IPS-18c (cell line): Measurements from ENCODE around the gene TMC1.
"Not testable (repeated sequence)": the region's sequence is repeated elsewhere in the genome, so short reads cannot be mapped to it uniquely, and the experiment has no call there.

Experiments used
- H3K4me3 ChIP-seq: 2 replicates; pipeline ENCODE4 v1.7.0; 2013; ENCODE audit warnings: low read depth, mild to moderate bottlenecking, low read length, moderate library complexity; ENCODE audit not compliant: insufficient read depth
- H3K9me3 ChIP-seq: one replicate; pipeline ENCODE4 v1.6.1; 2013; ENCODE audit warnings: mild to moderate bottlenecking, low read length, moderate library complexity; ENCODE audit not compliant: control insufficient read depth, insufficient read depth

Gene TMC1

DNA sequence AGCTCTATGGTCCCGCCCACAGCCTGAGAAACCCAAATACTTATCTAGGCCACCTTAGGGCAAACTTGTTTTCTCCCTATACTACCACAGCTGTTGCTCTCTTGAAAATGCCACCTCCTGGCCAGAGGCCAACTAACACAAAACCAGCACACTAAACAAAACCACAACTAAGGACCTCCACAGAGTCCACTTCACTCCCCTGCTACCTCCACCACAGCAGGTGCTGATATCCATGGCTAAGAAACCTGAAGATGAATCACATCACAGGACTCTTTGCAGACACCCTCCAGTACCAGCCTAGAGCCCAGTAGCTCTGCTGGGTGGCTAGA, 323.0 kb downstream of the TMC1 start:
- no peak overlapping the region for H3K4me3 ChIP-seq

DNA sequence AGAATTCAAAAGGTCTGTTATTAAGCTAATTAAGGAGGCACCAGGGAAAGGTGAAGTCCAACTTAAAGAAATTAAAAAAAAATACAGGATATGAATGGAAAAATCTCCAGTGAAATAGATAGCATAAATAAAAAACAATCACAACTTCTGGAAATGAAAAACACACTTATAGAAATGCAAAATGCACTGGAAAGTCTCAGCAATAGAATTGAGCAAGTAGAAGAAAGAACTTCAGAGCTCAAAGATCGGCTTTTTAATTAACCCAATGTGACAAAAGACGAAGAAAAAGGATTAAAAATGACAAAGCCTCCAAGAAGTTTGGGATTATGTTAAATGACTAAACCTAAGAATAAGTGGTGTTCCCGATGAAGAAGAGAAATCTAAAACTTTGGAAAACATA, 323.6 kb downstream of the TMC1 start:
- not testable (repeated sequence) for H3K9me3 ChIP-seq, H3K4me3 ChIP-seq

More for the DNA sequence above, 323.0 kb downstream of the TMC1 start:
- H3K9me3 ChIP-seq: peaks cover 2% of the 10 kb centered on the region

DNA sequence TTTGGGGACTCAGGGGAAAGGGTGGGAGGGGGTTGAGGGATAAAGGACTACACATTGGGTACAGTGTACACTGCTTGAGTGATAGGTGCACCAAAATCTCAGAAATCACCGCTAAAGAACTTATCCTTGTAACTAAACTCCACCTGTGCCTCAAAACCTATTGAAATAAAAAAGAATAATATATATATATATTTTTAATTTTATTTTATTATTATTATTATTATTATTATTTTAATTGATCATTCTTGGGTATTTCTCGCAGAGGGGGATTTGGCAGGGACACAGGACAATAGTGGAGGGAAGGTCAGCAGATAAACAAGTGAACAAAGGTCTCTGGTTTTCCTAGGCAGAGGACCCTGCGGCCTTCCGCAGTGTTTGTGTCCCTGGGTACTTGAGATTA, 328.8 kb downstream of the TMC1 start:
- not testable (repeated sequence) for H3K9me3 ChIP-seq, H3K4me3 ChIP-seq

DNA sequence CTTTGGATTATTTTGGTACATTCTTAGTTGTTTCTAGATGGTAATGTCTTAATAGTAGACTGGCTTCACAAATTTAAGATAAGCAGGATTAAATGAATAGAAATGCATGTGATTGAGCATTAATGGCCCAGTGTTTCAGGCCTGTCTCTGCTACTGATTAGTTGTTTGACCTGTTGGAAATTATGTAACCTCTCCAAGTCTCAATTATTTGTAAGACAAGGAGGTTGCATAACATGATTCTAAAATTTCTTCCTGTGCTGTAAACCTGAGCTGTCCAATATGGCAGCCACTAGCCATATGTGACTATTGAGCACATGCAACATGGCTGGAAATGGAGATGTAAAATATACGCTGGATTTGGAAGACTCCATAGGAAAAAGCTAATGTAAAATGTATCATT, 333.9 kb downstream of the TMC1 start:
- Histone ChIP-seq H3K4me3 (no peak overlapping the region), H3K9me3 (no peaks in the 10 kb centered on the region)

DNA sequence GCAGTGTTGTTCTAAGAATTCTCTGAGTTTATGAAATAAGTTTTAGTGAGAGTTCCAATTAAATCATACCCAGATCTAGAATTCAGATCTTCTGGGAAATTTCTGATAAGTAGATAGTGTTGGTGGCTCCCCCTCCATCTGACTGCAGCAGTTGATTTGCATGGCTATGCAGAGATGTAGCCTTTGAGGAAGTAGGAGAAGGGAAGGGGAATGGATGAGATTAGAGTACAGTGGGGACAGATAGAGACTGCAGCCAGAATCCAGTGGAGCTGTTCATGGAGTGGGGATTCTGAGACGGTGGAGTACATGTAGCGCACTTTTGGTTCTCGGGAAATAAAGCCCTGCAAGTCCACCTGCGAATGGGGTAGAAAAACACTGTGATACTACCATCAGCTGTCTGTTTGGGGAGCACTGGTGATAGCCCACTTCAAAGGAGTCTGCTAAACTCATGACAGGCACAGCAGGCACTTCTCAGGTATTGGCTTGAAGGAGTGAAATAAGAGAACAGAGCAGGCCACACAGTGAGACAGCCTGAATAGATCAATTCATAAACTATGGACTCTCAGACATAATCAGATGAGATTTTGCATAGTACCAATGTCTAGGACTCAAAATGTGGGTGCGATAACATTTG, 334.6 kb downstream of the TMC1 start:
- H3K9me3 ChIP-seq: no peaks in the 10 kb centered on the region
- no peak overlapping the region for H3K4me3 ChIP-seq

DNA sequence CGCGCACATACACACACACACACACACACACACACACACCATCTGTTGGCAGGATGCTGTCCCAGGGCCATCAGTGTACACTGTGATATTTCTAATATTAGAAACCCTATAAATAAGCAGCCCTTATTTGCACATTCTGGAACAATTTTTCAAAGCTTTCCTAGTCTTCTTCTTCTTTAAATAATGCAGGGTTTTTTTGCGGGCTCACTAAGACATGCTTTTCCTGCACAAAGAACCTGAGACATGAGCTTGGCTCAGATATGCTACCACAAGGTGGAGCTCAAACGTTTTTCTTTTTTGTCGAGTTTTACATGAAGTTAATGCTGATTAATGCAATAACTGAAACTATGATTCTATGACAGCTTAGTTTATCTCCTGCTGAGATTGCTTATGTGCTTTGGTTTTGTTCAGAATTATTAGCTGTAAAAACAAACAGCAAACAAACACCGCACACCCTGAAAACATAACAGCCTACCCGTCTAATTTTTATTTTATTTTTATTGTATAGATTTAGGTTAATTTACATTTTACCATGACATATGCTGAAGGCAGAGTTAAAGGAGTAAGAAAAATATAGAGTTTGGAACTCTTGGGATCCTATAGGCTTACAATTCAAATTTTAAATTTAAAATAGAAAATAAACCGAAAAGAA, 335.7 kb downstream of the TMC1 start:
- Histone ChIP-seq H3K4me3 (no peak overlapping the region), H3K9me3 (no peaks in the 10 kb centered on the region)

DNA sequence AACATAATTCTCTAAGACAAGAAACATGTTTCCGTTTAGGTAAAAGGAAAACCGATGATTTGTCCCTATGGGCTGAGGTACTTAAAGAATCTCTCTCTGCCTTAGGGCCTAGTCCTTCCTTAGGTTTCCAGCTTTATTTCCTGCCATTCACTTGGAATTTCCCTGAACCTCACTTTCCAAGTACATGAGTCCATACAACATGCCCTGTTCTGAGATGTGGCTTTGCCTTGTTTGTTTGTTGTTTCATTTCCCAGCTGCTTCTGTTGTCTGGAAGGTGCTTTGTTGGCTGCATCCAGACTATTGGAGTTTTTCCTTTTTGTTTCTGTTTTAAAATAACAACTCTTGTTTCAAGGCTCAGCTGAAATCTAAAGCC, 336.2 kb downstream of the TMC1 start:
- H3K4me3 ChIP-seq: no peak overlapping the region
- H3K9me3 ChIP-seq: no peaks in the 10 kb centered on the region

DNA sequence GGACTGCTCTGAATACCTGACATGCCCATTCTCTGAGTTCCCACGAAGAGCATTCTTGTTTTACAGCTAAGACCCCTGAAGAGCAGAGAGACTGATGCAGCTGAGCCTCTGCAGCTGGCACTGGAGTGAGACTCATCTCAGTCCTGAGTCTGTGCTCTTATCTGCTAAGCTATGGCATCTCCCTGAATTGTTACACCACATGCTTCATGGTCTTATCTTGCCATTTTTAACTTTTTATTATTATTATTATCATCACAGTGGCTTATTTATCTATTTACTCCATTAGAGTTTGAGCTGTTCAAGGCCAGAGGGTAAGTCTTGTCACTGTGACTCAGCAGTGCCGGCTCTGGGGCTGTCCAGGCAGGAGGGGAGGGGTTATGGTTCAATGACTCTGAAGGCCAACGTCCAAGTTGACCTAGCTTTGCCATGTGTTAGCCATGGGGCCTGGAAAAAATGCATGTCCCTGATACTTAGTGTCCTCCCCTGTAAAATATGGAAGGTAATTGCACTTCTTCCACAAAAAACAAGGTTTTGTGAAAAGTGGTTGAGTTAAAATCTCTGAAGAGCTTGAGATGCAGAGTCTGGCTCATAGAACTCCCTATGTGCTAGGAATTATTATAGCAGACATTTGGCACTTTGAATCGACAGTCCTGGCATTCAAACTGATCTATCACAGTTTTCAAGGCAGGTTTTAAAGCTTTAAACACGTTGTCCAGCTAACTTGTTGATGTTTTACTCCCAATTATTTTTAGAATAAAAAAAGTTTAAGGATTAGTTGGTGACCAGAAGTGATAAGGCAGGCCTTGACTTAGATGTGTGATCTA, 336.9 kb downstream of the TMC1 start:
- Histone ChIP-seq H3K4me3 (no peak overlapping the region), H3K9me3 (no peaks in the 10 kb centered on the region)

DNA sequence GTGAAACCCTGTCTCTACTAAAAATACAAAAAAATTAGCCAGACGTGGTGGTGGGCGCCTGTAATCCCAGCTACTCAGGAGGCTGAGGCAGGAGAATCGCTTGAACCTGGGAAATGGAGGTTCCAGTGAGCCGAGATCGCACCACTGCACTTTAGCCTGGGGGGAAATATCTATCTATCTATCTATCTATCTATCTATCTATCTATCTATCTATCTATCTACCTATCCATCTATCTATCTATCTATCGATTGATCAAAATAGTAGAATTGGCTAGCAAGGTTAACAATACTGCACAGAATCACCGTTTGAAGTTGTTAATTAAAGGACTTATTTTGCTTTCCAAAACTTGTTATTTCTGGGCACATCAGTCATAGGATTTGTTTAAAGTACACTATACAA, 341.4 kb downstream of the TMC1 start:
- not testable (repeated sequence) for H3K9me3 ChIP-seq, H3K4me3 ChIP-seq

DNA sequence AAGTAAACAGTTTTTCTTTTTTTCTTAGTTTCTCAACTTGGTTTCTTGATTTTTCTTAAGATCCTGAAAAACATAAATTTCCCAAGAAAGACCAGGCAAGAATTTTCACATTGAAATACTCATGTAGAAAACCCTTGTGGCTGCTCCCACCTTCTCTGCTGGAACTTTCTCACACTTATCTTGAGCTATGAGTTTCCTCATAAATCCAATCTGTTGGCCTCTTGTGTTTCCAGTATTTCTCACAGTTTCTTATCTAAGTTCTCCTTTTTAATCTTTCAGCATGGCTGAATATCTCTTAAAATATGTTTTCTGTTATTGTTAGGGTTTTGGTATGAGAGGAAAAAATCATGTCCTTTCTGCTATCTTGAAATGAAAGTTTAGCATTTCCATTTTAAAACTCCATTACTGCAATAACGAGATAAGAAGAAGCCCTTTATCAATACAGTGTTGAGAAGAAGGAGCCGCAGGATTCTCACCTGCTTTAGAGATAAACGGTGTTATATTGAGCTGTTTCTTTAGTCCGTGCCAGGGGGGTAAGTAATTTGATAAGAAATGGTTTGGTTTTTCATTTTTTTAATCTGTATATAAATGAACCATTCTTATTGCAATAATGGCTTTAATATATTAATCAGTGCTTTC, 342.2 kb downstream of the TMC1 start:
- Histone ChIP-seq H3K9me3 (no peaks in the 10 kb centered on the region), H3K4me3 (no peak overlapping the region)

DNA sequence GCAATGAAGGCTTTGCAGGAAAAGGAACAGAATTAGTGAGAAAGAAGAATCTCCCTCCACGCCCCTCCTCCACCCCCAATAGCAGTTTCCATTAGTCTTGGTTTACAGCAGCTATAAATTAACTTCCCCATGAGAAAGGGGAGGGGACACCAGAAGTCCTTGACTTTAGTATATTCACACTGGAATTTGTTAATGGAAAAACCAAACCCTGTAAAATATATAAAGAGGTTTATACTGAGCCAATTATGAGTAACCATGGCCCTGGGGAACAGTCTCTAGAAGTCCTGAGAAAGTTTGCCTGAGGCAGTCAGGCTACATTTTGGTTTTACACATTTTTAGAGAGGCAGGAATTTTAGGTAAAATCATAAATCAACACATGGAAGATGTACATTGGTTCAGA, 342.9 kb downstream of the TMC1 start:
- Histone ChIP-seq H3K9me3 (no peaks in the 10 kb centered on the region), H3K4me3 (no peak overlapping the region)

DNA sequence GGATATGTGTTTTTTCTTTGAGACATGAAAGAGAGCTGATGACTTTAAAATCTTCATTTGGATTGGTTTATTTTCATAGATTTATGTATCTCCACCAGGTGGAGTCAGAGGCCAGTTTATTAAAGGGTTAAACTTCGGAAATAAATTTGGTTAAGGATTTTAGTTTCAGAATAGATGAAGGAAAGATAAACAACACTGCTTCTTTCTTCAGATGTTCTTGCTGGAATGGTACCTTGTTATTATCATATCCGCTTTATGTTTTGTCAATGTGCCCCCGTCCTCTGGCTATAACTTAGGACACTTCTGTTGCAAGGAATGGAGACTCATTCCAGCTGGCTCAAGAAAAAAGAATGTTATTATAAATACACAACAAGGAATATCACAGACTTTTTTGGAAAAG, 350.3 kb downstream of the TMC1 start:
- H3K9me3 ChIP-seq: no peaks in the 10 kb centered on the region
- H3K4me3 ChIP-seq: no peak overlapping the region

DNA sequence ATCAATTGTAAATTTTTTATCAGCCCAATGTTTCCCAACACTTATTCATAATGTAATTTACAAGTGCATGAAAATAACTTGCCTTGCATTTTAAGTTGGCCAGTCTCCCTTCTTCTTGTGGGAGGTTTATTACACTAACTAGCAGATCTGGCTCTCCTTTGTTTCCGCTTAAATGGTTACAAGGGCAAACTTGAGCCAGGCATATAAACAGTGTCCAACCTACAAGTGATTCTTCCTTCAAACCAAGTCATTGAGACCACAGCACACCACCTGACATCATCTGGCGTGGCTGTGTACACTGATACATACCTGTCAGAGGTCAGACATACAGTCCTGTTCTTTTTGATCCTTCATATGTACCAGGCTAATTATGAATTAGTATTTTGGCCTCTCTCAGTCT, 351.3 kb downstream of the TMC1 start:
- H3K9me3 ChIP-seq: no peaks in the 10 kb centered on the region
- H3K4me3 ChIP-seq: no peak overlapping the region

DNA sequence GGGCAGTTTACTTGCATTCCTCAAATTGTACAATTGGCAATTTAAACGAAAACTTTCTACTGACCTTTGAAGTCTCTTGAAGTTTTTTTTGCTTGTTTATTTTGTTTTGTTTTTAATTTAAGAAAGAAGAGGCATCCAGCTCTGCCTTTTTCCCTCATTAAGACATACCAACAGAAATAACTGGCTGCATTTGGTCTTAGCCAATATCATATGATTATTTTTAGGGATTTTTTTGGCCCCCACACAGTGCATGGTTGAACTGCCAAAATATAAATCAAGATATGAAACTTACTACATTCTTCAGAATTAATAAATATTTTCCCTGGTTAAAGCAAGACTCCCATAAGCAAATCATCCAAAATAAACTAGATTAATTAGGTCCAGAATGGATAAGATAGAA, 352.0 kb downstream of the TMC1 start:
- Histone ChIP-seq H3K9me3 (no peaks in the 10 kb centered on the region), H3K4me3 (no peak overlapping the region)

DNA sequence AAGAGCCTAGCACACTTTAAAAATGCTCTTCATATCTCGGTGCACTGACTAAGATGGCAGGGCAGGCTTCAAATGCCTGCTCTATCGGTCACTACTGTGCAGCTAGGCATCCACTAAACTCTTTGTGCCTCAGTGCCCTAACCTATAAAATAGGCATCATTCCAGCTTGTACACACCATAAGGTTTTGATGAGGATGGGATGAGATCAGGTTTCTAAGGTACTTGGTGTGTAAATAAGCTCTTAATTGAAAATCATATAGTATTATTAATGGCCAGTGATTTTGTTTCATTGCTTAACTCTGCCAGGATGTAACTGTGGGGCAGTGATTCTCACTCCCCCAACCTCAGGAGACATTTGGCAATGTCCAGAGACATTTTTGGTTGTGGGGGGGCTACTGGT, 352.9 kb downstream of the TMC1 start:
- Histone ChIP-seq H3K9me3 (no peaks in the 10 kb centered on the region), H3K4me3 (no peak overlapping the region)

DNA sequence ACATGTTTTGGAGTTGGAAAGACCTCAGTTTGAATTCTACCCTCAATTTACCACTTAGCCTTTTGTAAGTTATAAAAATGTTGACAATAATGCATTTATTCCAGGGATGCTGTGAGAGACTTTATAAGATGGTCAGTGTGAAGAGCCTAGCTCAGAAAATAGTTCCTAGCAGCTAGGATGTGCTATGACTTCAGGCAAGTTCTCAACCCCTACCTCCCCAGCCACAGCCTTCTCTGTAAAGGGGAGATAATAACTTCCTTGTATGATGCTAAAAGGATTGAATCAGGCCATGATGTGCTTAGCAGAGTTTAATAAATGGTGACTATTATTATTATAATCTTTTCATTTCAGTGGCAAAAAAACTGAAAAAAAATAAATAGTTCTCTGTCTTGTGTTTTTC, 353.8 kb downstream of the TMC1 start:
- no peaks in the 10 kb centered on the region for H3K9me3 ChIP-seq
- H3K4me3 ChIP-seq: no peak overlapping the region

DNA sequence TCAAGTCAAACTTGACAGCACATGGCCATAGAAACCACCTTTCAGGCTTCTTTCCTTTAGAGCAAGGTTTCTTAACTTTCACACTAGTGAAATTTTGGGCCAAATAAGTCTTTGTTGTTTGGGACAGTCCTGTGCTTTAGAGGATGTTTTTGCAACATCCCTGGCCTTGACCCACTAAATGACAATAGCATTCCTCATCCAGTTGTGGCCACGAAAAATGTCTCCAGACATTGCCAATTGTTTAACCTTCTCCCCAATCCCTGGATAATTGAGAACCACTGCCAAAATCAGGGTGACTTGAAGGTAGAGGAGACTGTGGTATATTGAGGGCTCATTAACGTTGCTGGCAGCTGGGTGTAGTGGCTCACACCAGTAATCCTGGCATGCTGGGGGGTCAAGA, 359.4 kb downstream of the TMC1 start:
- Histone ChIP-seq H3K9me3 (peaks cover 2% of the 10 kb centered on the region), H3K4me3 (no peak overlapping the region)

DNA sequence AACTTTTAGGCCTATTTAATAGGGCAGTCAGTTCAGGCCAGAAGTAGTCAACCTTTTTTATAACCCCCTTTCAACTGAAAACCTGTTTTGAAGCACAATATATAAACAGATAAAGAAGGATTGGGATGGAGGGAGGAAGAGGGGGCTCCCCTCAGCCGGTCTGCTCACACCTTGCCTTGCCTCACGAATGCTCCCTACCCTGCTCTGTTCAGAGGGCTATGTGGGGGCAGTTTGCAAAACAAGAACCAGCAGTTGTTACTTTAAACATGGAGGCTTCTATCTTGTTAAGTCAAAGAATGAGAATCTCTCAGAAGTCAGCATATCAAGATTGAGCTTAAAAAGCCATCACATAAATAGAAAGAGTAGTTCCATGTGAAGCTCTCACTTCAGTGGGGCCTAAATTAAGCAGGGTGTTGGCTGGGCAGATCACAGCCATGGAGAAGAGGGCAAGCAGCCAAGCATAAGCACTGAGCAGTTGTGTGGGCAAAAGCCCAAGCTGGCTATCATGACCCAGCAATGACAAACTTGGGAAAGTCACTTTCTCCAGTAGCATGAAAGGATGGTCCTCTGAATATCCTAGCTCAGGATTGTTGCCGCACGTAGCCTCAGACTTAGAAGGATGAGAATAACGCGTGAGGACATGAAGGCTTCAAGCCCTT, 360.8 kb downstream of the TMC1 start:
- H3K4me3 ChIP-seq: no peak overlapping the region
- H3K9me3 ChIP-seq: peaks cover 6% of the 10 kb centered on the region
